SK-N-SH (cell line): ENCODE measurements around the gene SPC25. TPM values are rescaled to one million over a fixed set of nuclear protein-coding genes. Genes with fewer than 3 reads are reported as not detected.

Experiments
- CTCF ChIA-PET: fragments of 300-600, 350-600 bp; formaldehyde crosslinking; extraction: SDS; loops from one replicate; lab custom pipeline; 2021; lab: Yijun Ruan, JAX
- POLR2A ChIA-PET: fragments of 350-600 bp; sonication (Branson Sonifier 250); formaldehyde crosslinking; extraction: SDS; loops from one replicate; lab custom pipeline; 2020; ENCODE audit warnings: antibody characterized with exemption, inconsistent platforms; lab: Yijun Ruan, JAX
- DNase-seq: peaks from one replicate; pipeline ENCODE4 v3.0.0; 2012
- H2AFZ ChIP-seq: fragments of 200-600 bp; sonication (generic); 2 replicates; pipeline ENCODE4 v1.8.1; 2016; ENCODE audit warnings: antibody characterized with exemption, mild to moderate bottlenecking, low read depth
- H3F3A ChIP-seq: fragments of 200-600 bp; sonication (generic); replicated peaks from 2 replicates; pipeline ENCODE3; 2016; ENCODE audit warnings: antibody characterized with exemption, mild to moderate bottlenecking; ENCODE audit not compliant: insufficient read depth
- H3K27ac ChIP-seq, 2 experiments: fragments of 200-500 bp in 1 of 2; fragments of 200-600 bp in 1 of 2; sonication (Bioruptor generic) in 1 of 2; sonication (generic), shearing (Covaris generic) in 1 of 2; 2 replicates each; pipeline versions ENCODE4 v1.5.1 to v1.6.1; 2014 to 2016; ENCODE audit warnings: low read depth in 2 of 2, inconsistent platforms in 1 of 2, low read length in 1 of 2, mild to moderate bottlenecking in 1 of 2, mixed read lengths in 1 of 2
- H3K27me3 ChIP-seq: fragments of 200-600 bp; sonication (generic), shearing (Covaris generic); 2 replicates; pipeline ENCODE4 v1.6.1; 2016; ENCODE audit warnings: mixed run types; ENCODE audit not compliant: insufficient read depth
- H3K36me3 ChIP-seq, 2 experiments: fragments of 200-500 bp in 1 of 2; fragments of 200-600 bp in 1 of 2; sonication (Bioruptor generic) in 1 of 2; sonication (generic) in 1 of 2; replicated peaks in 1 of 2; 2 replicates each; pipeline versions ENCODE3 to v1.5.1; 2014 to 2016; ENCODE audit warnings: low read length in 1 of 2, mild to moderate bottlenecking in 1 of 2; ENCODE audit not compliant: insufficient read depth in 2 of 2, control insufficient read depth in 1 of 2
- H3K4me1 ChIP-seq, 2 experiments: fragments of 200-500 bp in 1 of 2; fragments of 200-600 bp in 1 of 2; sonication (Bioruptor generic) in 1 of 2; sonication (generic), shearing (Covaris generic) in 1 of 2; 2 replicates each; pipeline versions ENCODE4 v1.5.1 to v1.6.1; 2014 to 2016; ENCODE audit warnings: low read depth in 1 of 2, low read length in 1 of 2, mixed run types in 1 of 2; ENCODE audit not compliant: insufficient read depth in 2 of 2, control insufficient read depth in 1 of 2
- H3K4me2 ChIP-seq: fragments of 200-600 bp; sonication (generic), shearing (Covaris generic); 2 replicates; pipeline ENCODE4 v1.6.1; 2017; ENCODE audit warnings: mixed run types
- H3K4me3 ChIP-seq, 2 experiments: fragments of 200-500 bp in 1 of 2; fragments of 200-600 bp in 1 of 2; sonication (Bioruptor generic) in 1 of 2; sonication (generic), shearing (Covaris generic) in 1 of 2; 2 replicates each; pipeline versions ENCODE4 v1.5.1 to v1.8.1; 2014 to 2016; ENCODE audit warnings: low read depth in 2 of 2, inconsistent platforms in 1 of 2, low read length in 1 of 2, mild to moderate bottlenecking in 1 of 2, mixed read lengths in 1 of 2, moderate library complexity in 1 of 2
- H3K79me2 ChIP-seq: fragments of 200-600 bp; sonication (generic); 2 replicates; pipeline ENCODE4 v1.8.1; 2017; ENCODE audit warnings: mild to moderate bottlenecking; ENCODE audit not compliant: insufficient read depth
- H3K9ac ChIP-seq: fragments of 200-600 bp; sonication (generic); 2 replicates; pipeline ENCODE4 v1.6.1; 2017; ENCODE audit warnings: mixed run types
- H3K9me2 ChIP-seq: fragments of 200-600 bp; sonication (generic); 2 replicates; pipeline ENCODE4 v1.6.1; 2017; ENCODE audit warnings: mixed run types
- H3K9me3 ChIP-seq: fragments of 200-600 bp; sonication (generic); 2 replicates; pipeline ENCODE4 v1.6.1; 2017; ENCODE audit warnings: mixed run types, mild to moderate bottlenecking, moderate library complexity
- H4K20me1 ChIP-seq: fragments of 200-600 bp; sonication (generic); 2 replicates; pipeline ENCODE4 v1.6.1; 2017; ENCODE audit warnings: mild to moderate bottlenecking, mixed run types; ENCODE audit not compliant: insufficient read depth
- FOXJ3 ChIP-seq: sonication (generic); formaldehyde crosslinking; IDR thresholded peaks from 2 replicates; pipeline ENCODE4 v1.5.1; 2020; ENCODE audit warnings: mild to moderate bottlenecking, missing genetic modification reagents
- GATA2 ChIP-seq: sonication (generic); formaldehyde crosslinking; IDR thresholded peaks from 2 replicates; pipeline ENCODE4 v1.5.0; 2020; ENCODE audit warnings: mild to moderate bottlenecking, missing genetic modification reagents
- IRF3 ChIP-seq: fragments of 150-350 bp; IDR thresholded peaks from 2 replicates; pipeline ENCODE4 v1.6.1; 2016; ENCODE audit warnings: mild to moderate bottlenecking, low read depth, low read length
- MXI1 ChIP-seq: IDR thresholded peaks from 2 replicates; pipeline ENCODE4 v1.6.1; 2012; ENCODE audit warnings: mild to moderate bottlenecking, low read depth, low read length, improper control_type of control experiment
- POLR2AphosphoS5 ChIP-seq: IDR thresholded peaks from 2 replicates; pipeline ENCODE4 v1.6.1; 2012; ENCODE audit warnings: low read depth, low read length
- RFX5 ChIP-seq: IDR thresholded peaks from 2 replicates; pipeline ENCODE4 v1.6.1; 2012; ENCODE audit warnings: mild to moderate bottlenecking, improper control_type of control experiment, low read length
- RXRA ChIP-seq: IDR thresholded peaks from 2 replicates; pipeline ENCODE4 v1.4.0; 2012; ENCODE audit warnings: low read depth, mild to moderate bottlenecking, borderline replicate concordance
- YY1 ChIP-seq: IDR thresholded peaks from 2 replicates; pipeline ENCODE4 v1.4.0; 2012; ENCODE audit warnings: low read depth, mild to moderate bottlenecking
- ZBTB33 ChIP-seq: IDR thresholded peaks from 2 replicates; pipeline ENCODE4 v1.4.0; 2012; ENCODE audit warnings: low read depth, borderline replicate concordance
- WGBS: methylation state at CpG from one replicate; pipeline ENCODE4 v1.1.6; 2017; ENCODE audit warnings: low lambda C conversion rate; 5-methylcytosine and 5-hydroxymethylcytosine counted together
- polyA plus RNA-seq, 3 experiments: library from polyadenylated mRNA; depleted of rRNA; stranded (reverse); fragments of >200 nt; gene quantifications; 2 replicates each; pipeline ENCODE4 v1.2.3, GENCODE V29; 2012
- TF ChIP-seq, protein P1 (sequence below): IDR thresholded peaks from 2 replicates; pipeline ENCODE4; 2012
- TF ChIP-seq, protein P2 (sequence below): IDR thresholded peaks from 2 replicates; pipeline ENCODE4 v1.4.0; 2012; ENCODE audit warnings: low read depth
- TF ChIP-seq, protein P3 (sequence below): IDR thresholded peaks from 2 replicates; pipeline ENCODE4 v1.6.1; 2012; ENCODE audit warnings: mild to moderate bottlenecking, low read depth, low read length, moderate library complexity
- TF ChIP-seq, protein P4 (sequence below): fragments of 150-350 bp; IDR thresholded peaks from 2 replicates; pipeline ENCODE4 v1.6.1; 2017; ENCODE audit warnings: antibody characterized with exemption, low read length, low read depth, borderline replicate concordance

Gene SPC25
- polyA plus RNA-seq, 1 of the 3 experiments (the other 2 are of a cell fraction): 4.8 TPM

DNA sequence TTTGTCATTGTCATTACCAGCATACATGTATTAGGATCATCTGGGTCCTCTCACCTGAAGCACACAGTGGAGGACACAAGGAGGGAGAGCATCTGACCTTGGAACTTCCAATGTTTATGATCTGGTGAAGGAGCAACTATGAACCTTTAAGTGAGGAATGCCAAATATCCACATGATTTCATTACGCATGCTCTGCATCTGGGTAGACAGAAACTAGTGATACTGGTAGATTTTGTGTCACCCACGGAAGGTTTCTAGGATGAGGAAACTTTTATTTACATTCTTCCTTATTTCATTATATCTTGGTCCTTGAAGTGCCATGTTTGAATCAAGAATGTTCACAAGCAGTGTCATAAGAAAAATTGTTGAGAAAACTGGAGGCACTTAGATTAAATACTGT, 32.1 kb downstream of the SPC25 start:
- 88% methylated on average over 2 of the region's 2 CpGs for WGBS
- no peaks in the 10 kb centered on the region for H3K79me2 ChIP-seq
- ChIA-PET POLR2A (no interaction called here), CTCF (no interaction called here)
- H3K9me3 ChIP-seq: no peaks in the 10 kb centered on the region
- DNase-seq: no peak
- no peaks in the 10 kb centered on the region for H3K9me2 ChIP-seq
- H3K4me3 ChIP-seq: no peak overlapping the region
- H3K9ac ChIP-seq: no peak overlapping the region
- TF ChIP-seq, protein P1, sequence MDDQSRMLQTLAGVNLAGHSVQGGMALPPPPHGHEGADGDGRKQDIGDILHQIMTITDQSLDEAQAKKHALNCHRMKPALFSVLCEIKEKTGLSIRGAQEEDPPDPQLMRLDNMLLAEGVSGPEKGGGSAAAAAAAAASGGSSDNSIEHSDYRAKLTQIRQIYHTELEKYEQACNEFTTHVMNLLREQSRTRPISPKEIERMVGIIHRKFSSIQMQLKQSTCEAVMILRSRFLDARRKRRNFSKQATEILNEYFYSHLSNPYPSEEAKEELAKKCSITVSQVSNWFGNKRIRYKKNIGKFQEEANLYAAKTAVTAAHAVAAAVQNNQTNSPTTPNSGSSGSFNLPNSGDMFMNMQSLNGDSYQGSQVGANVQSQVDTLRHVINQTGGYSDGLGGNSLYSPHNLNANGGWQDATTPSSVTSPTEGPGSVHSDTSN: no peak
- TF ChIP-seq, protein P2, sequence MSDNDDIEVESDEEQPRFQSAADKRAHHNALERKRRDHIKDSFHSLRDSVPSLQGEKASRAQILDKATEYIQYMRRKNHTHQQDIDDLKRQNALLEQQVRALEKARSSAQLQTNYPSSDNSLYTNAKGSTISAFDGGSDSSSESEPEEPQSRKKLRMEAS: no peak
- H3K27me3 ChIP-seq: no peaks in the 10 kb centered on the region
- no peaks in the 10 kb centered on the region for H3F3A ChIP-seq
- no peak overlapping the region for H3K4me2 ChIP-seq
- H2AFZ ChIP-seq: no peak overlapping the region
- no peaks in the 10 kb centered on the region for H4K20me1 ChIP-seq
- H3K36me3 ChIP-seq: no peaks in the 10 kb centered on the region
- no peaks in the 10 kb centered on the region for H3K4me1 ChIP-seq
- H3K27ac ChIP-seq: no peak overlapping the region

DNA sequence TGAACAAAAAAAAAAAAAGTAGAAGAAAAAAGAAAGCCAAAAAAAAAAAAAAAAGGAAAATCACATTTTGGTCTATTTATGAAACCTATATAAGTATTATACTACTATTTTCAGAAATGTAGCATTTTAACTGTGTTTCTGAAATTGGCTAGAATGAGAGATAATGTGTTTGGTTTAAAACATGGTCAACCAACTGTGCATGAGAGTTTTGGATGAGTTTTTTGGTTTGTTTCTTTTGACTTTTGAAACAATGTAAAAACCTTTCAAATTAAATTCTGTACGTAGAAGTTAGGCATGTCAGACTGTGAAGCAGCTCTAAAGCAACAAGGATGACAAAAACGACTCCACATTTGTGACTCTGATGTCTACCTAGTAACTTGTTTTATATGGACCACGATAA, 34.6 kb downstream of the SPC25 start:
- DNase-seq: no peak
- Histone ChIP-seq H3K79me2 (no peaks in the 10 kb centered on the region), H3K27ac (no peak overlapping the region), H2AFZ (no peak overlapping the region), H3K9me3 (no peaks in the 10 kb centered on the region), H3K36me3 (no peaks in the 10 kb centered on the region), H3K9ac (no peak overlapping the region), H3K4me2 (no peak overlapping the region), H3K9me2 (no peaks in the 10 kb centered on the region), H4K20me1 (no peaks in the 10 kb centered on the region), H3K4me1 (no peaks in the 10 kb centered on the region), H3F3A (peaks cover 10% of the 10 kb centered on the region), H3K4me3 (no peak overlapping the region), H3K27me3 (no peaks in the 10 kb centered on the region)
- TF ChIP-seq ZBTB33 (no peak), GATA2 (CRISPR knock-in tag) (no peak)
- ChIA-PET CTCF (no interaction called here), POLR2A (no interaction called here)
- 97% methylated on average over 3 of the region's 3 CpGs for WGBS

DNA sequence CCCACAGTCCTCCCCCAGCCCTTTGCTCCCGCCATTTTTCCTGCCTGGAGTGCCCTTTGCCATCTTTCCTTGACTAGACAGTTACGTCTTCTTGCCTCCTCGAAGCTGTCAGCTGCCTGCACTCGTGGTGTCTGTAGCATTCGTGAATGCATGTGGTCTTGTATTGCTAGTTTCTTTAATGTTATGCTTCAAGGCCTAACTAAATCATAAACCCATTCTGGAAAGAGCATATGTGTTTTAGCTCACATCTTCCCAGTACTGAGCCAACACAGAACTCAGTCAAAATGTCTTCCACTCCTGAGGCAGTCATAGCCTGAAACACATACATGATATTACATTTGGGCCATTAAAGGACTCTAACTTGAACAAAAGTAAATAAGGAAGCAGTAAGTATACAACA, 35.6 kb downstream of the SPC25 start:
- Histone ChIP-seq H3K79me2 (no peaks in the 10 kb centered on the region), H3K4me3 (no peak overlapping the region), H3K9ac (no peak overlapping the region), H3K36me3 (no peaks in the 10 kb centered on the region), H3K4me1 (no peaks in the 10 kb centered on the region), H3K27me3 (no peaks in the 10 kb centered on the region), H2AFZ (no peak overlapping the region), H3K9me3 (no peaks in the 10 kb centered on the region), H3K4me2 (no peak overlapping the region), H3K9me2 (no peaks in the 10 kb centered on the region), H4K20me1 (no peaks in the 10 kb centered on the region), H3F3A (peaks cover 10% of the 10 kb centered on the region), H3K27ac (no peak overlapping the region)
- ChIA-PET CTCF (no interaction called here), POLR2A (no interaction called here)
- DNase-seq: no peak
- WGBS: 96% methylated on average over 5 of the region's 5 CpGs
- TF ChIP-seq POLR2AphosphoS5: no peak
- no peak for TF ChIP-seq RXRA
- TF ChIP-seq, protein P3, sequence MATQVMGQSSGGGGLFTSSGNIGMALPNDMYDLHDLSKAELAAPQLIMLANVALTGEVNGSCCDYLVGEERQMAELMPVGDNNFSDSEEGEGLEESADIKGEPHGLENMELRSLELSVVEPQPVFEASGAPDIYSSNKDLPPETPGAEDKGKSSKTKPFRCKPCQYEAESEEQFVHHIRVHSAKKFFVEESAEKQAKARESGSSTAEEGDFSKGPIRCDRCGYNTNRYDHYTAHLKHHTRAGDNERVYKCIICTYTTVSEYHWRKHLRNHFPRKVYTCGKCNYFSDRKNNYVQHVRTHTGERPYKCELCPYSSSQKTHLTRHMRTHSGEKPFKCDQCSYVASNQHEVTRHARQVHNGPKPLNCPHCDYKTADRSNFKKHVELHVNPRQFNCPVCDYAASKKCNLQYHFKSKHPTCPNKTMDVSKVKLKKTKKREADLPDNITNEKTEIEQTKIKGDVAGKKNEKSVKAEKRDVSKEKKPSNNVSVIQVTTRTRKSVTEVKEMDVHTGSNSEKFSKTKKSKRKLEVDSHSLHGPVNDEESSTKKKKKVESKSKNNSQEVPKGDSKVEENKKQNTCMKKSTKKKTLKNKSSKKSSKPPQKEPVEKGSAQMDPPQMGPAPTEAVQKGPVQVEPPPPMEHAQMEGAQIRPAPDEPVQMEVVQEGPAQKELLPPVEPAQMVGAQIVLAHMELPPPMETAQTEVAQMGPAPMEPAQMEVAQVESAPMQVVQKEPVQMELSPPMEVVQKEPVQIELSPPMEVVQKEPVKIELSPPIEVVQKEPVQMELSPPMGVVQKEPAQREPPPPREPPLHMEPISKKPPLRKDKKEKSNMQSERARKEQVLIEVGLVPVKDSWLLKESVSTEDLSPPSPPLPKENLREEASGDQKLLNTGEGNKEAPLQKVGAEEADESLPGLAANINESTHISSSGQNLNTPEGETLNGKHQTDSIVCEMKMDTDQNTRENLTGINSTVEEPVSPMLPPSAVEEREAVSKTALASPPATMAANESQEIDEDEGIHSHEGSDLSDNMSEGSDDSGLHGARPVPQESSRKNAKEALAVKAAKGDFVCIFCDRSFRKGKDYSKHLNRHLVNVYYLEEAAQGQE: no peak
- TF ChIP-seq, protein P4, sequence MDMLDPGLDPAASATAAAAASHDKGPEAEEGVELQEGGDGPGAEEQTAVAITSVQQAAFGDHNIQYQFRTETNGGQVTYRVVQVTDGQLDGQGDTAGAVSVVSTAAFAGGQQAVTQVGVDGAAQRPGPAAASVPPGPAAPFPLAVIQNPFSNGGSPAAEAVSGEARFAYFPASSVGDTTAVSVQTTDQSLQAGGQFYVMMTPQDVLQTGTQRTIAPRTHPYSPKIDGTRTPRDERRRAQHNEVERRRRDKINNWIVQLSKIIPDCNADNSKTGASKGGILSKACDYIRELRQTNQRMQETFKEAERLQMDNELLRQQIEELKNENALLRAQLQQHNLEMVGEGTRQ: no peak
- no peak for TF ChIP-seq FOXJ3 (CRISPR knock-in tag)
- TF ChIP-seq IRF3: no peak
- TF ChIP-seq GATA2 (CRISPR knock-in tag): no peak
- no peak for TF ChIP-seq YY1
- no peak for TF ChIP-seq RFX5
- TF ChIP-seq MXI1: no peak
